Measurements from ENCODE around the gene SYP.

SYP gene

DNA sequence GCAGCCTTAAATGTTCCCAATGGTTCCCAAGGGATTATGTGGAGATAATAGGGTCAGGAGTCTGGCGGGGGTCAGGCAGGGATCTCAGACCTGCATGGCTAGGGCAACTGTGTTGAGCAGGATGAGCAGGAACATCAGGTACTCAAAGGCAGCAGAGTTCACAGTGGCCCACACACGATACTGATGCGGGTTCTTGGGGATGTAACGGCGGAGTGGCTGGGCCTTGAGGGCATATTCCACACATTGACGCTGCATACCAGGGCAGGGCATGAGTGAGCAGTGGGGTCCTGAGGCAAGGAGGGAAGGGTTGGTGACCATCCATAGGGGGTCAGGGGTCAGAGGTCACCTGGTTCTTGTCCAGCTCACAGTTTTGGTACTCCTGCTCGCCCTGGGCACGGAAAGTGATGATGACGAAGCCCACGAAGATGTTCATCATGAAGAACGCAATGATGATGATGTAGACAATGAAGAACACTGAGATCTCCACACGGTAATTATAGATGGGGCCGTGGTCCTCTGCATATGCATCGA lies 15.1 kb upstream of the SYP start:
- no peak for DNase-seq

DNA sequence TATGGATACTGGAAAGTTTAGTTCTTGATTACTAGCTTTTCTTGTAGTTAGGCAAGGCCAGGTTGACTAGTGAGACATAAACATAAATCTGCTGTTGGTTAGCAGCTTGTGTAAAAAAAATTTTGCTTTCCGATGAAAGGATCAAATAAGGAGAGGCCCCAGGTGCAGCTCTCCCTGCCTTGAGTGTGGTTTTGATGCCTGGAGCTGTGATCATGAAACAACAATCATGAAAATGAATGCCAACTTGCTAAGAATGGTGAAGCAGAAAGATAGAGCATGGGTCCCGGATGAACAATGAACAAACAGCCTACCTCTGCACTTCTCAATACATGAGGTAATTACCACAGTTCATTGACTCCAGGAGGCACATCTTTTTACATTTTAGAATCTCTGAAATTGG lies 14.4 kb upstream of the SYP start:
- DNase-seq: no peak

- no peak for DNase-seq
Observed at GRCh38 chrX:49212861-49213260, 12.9 kb upstream of the SYP start.

GRCh38 chrX:49212209-49212608 lies 12.2 kb upstream of the SYP start:
- no peak for DNase-seq

- DNase-seq: no peak
Observed at GRCh38 chrX:49211074-49211473, 11.1 kb upstream of the SYP start.

- DNase-seq: no peak
Observed at GRCh38 chrX:49210406-49210805, 10.4 kb upstream of the SYP start.

DNA sequence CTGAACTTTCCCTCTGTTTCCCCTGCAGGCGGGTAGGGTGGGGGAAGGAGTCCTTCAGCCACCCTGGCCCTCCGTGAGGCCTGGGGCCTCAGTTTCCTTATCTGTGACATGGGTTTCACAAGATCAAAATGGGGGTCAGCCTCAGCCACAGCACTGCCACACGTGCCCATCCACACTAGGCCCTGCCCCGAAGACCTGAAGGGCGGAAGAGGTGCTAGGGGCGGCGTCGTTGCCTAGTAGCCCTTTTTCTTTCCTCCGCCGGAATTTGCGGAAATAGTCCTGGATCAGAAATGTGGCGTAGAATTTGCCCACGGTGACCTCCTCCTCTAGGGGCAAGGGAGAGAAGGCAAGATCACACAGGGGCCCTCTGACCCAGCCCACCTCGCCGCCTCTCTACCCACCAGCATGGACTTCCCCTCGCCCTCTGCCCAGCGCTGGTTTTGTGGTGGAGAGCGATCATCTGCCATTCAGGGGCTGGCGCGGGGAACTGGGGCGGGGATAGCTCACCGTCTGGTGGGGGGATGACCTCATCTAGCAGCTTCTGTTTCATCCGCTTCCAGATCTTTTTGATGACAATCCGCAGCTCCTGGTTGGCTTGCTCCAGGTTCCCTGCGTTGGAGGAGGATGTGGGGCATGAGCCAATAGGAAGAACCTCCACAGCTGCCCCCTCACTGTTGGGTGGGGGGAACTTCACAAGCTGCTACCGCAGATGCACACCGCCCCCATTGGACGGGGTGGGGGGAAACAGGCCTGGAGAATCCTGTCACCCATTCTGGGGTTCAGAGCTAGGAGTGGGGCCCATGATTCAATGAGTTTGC lies 9.7 kb upstream of the SYP start:
- no peak for DNase-seq

GRCh38 chrX:49208399-49208798 lies 8.4 kb upstream of the SYP start:
- DNase-seq: no peak

- no peak for DNase-seq
Observed at GRCh38 chrX:49206543-49206942, 6.5 kb upstream of the SYP start.

DNA sequence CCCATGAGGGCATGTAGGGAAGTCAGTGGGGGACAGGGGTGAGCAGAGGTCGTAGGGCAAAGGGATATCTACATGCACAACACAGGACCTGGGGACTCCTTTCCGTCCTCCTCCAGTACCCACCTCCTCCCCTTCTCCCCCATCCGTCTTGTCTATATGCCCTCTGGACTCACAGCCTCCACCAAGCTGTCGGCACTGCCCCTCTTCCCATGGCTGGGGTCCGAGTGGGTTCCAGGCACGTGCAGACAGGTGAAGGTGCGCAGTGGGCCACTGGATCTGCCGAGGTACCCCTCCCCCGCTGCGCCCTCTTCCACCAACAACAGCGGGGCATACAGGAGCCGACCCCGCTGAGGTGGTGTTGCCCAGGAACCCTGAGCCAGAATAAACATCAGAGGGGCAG lies 5.5 kb upstream of the SYP start:
- DNase-seq: no peak

GRCh38 chrX:49204709-49205108 lies 4.7 kb upstream of the SYP start:
- DNase-seq: no peak

GRCh38 chrX:49204017-49204416 lies 4.0 kb upstream of the SYP start:
- no peak for DNase-seq

- DNase-seq: no peak
Observed at GRCh38 chrX:49203536-49203935, 3.5 kb upstream of the SYP start.

DNA sequence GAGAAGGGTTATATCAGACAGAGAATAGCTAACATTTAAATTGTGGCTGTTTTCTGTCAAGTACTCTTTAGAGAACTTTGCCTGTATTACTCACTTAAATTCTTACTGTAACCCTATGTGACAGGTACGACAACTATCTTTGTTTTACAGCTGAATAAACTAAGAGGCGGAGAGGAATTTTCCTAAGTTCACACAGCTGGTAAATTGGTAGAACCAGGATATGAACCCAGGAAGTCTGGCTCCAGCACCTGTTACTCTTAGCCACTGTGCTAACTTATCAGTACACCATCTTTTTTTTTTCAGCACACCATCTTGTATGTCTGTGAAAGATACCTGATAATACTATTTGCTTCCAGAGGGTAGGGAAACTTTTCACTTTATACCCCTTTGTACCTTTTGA lies 2.0 kb upstream of the SYP start:
- DNase-seq: no peak

DNA sequence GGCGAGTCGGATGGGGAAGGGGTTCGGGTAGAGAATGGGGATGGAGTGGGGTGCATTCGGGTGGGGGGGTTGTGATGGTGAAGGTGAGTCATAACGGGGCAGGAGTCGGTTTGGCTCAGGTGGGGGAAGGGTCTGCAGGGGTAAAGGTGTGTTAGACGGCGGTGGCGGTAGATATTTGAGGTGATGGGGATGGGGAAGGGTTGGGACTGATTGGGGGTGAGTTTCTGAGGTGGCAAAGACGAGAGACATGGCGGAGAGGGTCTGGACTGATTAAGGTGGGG lies 738 bp downstream of the SYP start:
- DNase-seq: no peak

DNA sequence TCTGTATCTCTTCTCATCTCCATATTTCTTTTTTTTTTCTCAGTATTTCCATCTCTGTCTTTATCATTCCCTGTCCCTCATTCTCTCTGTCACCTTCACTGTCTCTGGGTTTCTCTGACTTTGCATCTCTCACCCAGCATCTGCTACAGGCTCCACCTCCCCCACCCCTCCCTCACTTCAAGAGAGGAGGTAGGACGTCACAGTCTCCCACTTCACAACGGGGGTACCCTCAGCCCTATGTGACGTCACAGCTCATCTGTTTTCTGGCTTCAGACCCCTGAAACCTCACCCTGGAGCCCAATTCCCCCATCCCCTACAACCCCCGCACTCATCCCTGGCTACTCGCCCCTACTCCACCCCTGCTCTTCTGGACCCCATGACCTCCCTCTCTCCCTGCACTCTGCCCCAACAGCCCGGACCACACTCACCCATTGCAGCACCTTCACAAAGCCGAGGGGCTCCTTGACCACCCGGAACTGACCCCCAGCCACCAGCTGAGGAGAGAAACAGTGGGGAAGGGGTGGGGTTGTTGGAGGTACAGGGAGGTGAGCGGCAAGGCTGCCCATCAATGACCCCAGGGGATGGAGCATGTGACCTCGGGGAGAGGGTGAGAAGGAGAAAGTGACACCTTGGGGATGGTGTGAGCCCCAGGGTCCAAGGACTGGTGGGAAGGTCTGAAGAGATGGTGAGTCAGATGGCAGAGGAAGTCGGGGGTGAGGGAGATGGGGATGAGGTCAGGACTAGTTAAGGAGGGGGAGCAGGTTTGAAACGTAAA lies 1.3 kb downstream of the SYP start:
- DNase-seq: no peak

GRCh38 chrX:49197543-49198087 lies 2.4 kb downstream of the SYP start:
- DNase-seq: no peak

GRCh38 chrX:49193542-49193964 lies 6.4 kb downstream of the SYP start:
- DNase-seq: no peak

- no peak for DNase-seq
Observed at GRCh38 chrX:49192722-49193328, 7.2 kb downstream of the SYP start.

DNA sequence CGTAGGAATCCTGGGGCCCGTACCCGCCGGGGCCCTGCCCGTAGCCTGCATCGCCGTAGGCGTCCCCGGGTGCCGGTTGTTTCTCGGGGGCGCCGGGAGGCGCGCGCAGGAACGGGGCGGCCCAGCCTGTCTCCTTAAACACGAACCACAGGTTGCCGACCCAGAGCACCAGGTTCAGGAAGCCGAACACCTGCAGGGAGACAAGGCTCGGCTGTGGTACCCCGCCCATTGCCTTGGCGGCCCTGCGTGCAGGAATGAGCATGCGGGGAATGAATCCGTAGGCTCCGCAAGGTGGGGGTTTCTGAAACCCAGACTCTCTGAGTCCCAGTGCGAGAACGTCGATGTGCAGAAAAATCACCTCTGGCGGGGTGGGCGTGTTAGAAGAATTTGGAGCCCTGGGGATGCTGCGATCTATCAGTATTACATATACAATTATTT lies 8.4 kb downstream of the SYP start:
- DNase-seq: no peak

DNA sequence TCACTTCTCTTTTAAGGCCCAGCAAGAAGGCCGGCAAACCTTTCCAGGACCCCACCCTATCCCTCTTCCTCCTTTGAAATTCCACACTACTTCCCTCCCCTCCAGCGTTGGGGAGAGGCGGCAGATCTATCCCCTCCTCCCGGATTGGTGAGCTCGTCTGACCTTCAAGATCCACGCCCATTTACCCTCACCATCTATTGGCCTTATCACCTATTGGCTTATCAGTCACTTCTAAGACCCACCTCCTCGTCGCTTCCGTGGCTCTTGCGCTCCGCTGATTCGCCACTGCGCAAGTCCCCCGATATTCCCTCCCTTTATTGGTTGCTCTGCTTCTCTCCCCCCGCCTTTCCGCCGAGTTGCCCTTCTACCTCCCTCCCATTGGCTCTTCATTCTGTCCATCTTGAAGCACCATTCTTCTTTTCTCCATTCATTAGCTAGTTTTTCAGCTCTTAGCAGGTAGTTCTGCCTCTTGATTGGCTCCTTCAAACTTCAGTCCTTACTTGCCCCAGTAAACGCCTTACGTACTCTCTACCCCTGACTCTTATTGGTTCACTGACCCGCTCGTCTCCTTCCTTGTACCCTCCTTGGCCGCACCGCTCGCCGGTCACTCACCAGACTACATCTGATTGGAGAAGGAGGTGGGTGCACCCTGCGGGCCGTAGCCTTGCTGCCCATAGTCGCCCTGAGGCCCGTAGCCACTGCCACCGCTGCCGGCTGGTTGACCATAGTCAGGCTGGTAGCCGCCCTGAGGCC lies 9.0 kb downstream of the SYP start:
- DNase-seq: peak; percentile 81

DNA sequence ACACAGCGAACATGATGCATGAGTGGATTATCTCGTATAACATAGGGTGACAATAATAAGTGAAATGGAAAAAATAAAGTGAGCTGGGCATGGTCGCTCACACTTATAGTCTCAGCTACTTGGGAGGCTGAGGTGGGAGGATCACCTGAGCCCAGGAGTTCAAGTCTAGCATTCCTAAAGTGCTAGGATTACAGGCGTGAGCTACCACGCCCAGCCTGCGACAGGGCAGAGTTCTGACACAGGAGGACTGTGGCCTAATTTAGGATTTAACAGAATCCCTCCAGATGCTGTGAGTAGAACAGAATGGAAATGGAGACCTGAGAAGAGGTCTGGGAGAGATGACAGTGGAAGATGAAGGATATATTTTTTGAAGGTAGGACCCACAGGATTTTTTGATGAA lies 10.4 kb downstream of the SYP start:
- DNase-seq: no peak

All from activated CD8-positive, alpha-beta memory T cell treated with anti-CD3 and anti-CD28 coated beads, Interleukin-2, amount 50 U/mL, for 48 hours (primary cell).